Activated CD4-positive, alpha-beta T cell treated with anti-CD3 and anti-CD28 coated beads for 24 hours (primary cell): ENCODE data around the gene TBC1D30.
A peak's percentile ranks its signal among the peaks of the same experiment; 100 is the strongest.
"Not testable (repeated sequence)": the region's sequence is repeated elsewhere in the genome, so short reads cannot be mapped to it uniquely, and the experiment has no call there.

ENCODE experiments used
- DNase-seq, 2 donors: peaks; one replicate each; pipeline ENCODE4 v3.0.0-alpha.2; 2020; ENCODE audit warnings: low read depth in 2 of 2

The TBC1D30 gene, protein sequence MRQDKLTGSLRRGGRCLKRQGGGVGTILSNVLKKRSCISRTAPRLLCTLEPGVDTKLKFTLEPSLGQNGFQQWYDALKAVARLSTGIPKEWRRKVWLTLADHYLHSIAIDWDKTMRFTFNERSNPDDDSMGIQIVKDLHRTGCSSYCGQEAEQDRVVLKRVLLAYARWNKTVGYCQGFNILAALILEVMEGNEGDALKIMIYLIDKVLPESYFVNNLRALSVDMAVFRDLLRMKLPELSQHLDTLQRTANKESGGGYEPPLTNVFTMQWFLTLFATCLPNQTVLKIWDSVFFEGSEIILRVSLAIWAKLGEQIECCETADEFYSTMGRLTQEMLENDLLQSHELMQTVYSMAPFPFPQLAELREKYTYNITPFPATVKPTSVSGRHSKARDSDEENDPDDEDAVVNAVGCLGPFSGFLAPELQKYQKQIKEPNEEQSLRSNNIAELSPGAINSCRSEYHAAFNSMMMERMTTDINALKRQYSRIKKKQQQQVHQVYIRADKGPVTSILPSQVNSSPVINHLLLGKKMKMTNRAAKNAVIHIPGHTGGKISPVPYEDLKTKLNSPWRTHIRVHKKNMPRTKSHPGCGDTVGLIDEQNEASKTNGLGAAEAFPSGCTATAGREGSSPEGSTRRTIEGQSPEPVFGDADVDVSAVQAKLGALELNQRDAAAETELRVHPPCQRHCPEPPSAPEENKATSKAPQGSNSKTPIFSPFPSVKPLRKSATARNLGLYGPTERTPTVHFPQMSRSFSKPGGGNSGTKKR

GRCh38 chr12:64824500-64825142 lies at the start of gene TBC1D30:
TBC1D30 (plus strand) TSS chr12:64824647; CDS start chr12:64824880, 233 bp downstream.
- peak in 1 of 2 donors; percentile 20 for DNase-seq

GRCh38 chr12:64775147-64775736 lies 49.2 kb upstream of the TBC1D30 start:
- not testable (repeated sequence) for DNase-seq

- no peak for DNase-seq
Observed at GRCh38 chr12:64779354-64779974, 45.0 kb upstream of the TBC1D30 start.

- no peak for DNase-seq
Observed at GRCh38 chr12:64780132-64780530, 44.3 kb upstream of the TBC1D30 start.

GRCh38 chr12:64780531-64781279 lies 43.7 kb upstream of the TBC1D30 start:
- DNase-seq: no peak

DNA sequence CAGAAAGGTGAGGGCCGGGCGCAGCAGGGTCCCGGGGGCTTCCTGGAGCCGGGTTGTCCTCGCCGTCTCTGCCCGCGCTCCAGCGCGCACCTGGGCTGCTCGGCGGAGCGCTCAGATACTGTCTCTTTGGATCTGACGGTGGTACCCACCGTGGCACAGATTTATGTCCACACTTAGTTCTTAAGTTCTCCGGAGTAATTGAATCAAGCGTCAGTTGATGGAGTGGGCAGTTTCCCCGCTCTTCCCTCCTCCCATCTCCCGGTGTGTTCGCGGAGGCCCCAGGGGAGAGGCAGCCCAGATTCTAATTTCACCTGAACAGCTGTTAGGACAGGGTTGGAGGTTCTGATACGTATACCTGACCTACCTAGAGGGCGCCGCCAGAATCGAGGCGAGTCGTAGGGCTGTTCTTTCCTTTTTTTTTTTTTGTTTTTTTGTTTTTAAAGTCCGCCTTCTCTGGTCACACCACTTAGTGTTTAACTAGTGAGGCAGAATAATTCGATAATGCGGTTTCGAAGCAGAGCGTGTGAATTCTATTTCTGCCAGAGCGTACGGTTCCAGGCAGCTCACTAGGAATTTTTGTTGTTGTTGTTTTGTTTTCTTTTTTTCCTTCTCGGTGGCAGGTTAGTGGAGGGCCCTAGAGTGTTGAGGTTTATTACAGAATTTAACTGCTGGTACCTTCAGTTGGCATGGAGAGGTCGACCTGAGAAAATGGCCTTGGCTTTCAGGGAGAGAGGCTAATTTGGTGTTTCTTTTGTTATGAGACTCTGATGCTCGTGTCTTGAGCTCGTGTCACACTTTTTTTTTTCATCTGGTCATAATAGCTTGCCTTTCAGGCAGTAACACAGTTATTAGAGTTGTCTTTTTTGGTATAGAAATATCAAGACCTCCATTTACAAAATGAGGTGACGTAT lies 42.9 kb upstream of the TBC1D30 start:
- no peak for DNase-seq

DNA sequence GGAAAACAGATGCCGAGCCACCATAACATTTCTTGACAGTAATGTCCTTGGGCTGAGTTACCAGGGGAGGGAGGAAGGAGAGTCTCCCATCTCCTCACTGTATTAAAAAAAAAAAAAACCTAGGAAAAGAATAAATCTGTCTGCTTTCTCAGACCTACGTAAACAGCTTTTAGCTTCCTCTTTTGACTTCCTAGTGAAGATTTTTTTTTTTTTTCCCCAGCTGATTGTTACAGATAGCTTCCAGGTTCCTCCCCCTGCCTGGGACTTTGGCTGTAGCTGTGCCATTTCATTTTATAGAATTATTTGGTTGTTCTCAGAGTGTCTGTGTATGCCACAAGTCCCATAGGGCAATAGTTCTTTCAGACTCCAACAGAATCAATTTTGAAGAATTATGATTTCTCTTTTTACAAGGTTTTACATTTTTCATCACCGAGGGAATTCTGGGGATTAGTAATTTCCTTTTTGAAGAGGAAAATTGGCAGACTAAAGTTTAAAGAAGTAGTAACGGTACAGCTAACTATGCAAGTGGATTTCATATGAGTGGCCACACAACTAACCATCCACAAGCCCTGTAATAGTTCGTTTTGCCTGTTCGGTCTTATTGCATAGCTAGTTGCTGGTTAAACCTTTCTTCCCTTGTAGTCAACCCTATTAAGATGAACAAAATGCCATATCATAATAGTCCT lies 42.1 kb upstream of the TBC1D30 start:
- DNase-seq: no peak

DNA sequence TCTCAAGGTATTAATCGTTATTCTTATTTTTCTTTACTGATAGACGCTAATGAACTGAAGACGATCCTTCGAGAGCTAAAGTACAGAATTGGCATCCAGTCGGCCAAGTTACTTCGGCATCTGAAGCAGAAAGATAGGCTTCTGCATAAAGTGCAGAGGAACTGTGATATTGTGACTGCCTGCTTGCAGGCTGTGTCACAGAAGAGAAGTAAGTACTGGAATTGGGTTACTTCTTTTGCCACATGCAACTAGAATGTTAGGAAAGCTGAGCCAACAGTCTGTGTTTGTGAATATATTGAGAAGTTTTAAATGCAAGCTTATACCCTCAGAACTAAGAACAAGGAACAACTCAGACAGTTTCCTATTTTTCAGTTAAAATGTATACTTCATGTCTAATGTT lies 38.6 kb upstream of the TBC1D30 start:
- DNase-seq: no peak

DNA sequence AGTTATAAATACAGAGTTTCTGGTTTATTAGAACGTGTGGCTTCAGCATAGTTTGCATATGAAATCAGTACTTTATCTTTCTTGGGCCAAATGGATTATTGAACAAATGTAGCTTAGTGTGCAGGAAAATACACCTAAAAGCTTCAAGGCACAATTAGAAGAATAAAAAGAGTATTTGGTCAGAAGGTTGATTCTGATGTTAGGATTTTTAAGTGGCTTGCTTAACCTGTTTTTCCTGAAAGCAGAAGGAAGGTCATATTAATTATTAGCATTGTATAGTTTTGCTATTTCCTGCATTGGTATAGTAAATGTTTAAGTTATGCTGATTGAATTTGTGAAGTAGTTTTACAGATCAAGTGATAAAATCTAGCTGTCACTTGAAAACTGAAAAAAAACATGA lies 34.3 kb upstream of the TBC1D30 start:
- DNase-seq: no peak

DNA sequence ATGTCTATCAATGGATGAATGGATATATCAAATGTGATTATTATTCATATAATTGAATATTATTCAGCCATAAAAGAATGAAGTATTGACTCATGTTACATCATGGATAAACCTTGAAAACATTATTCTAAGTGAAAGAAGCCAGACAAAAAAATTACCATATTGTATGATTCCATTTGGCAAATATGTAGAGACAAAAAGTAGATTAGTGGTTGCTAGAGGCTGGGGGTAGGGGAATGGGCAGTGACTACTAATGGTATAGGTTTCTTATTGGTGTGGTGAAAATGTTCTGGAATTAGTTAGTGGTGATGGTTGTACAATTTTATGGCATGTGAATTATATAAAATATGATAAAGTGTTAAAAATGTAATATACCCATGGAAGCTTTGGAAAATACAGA lies 33.4 kb upstream of the TBC1D30 start:
- DNase-seq: no peak

GRCh38 chr12:64792128-64792527 lies 32.3 kb upstream of the TBC1D30 start:
- DNase-seq: no peak

- DNase-seq: no peak
Observed at GRCh38 chr12:64793610-64794009, 30.8 kb upstream of the TBC1D30 start.

DNA sequence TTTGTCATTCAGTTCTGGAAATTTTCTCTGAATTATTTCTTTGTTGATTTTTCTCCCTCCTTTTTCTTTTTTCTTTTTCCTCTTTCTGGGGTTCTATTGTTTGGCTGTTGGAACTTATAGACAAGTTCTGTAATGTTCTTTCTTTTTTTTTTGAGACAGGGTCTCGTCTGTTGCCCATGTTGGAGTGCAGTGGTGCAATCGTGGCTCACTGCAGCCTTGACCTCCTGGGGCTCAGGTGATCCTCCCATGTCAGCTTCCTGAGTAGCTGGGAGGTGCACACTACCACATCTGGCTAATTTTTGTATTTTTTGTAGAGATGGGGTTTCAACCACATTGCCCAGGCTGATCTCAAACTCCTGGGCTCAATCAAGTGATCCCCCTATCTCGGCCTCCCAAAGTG lies 30.1 kb upstream of the TBC1D30 start:
- DNase-seq: no peak

GRCh38 chr12:64796205-64796845 lies 28.1 kb upstream of the TBC1D30 start:
- DNase-seq: peak in 1 of 2 donors; percentile 65

GRCh38 chr12:64797156-64797555 lies 27.3 kb upstream of the TBC1D30 start:
- DNase-seq: no peak

GRCh38 chr12:64798165-64798564 lies 26.3 kb upstream of the TBC1D30 start:
- DNase-seq: no peak

DNA sequence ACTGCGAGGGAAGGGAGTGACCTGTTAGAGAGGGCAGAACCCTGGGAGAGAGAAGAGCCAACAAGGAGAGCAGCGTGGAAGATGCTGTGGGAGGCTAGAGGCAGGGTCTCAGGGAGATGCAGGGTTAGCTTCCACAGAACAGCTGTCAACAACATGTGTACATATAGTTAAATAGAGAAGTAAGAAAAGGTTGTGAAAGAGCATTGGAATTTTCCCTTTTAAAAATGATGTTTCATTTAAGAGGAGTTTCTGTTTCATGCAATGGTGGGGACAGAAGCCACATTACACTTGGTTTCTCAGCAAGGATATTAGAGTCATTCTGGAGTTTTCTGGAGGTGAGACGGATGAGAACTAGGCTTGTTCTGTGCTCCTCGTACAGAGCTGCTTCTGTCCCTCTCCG lies 23.8 kb upstream of the TBC1D30 start:
- DNase-seq: no peak

DNA sequence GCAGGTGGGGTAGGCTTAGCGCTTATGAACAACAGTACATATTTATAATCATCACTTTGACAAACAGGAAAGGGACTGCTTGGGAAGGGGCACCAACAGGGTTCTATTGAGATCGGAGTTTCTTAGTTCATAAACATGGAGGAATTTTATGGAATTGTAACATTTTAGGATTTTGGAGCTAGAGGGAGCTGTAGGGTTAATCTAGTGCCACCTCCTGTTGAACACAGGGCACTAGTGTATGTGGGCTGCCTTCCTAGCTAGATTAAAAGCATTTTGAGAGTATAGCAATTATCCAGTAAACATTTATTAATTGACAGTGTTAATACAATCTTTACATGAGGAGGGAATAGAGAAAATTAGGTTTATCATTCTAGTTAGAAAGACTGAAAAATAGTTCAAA lies 23.1 kb upstream of the TBC1D30 start:
- no peak for DNase-seq
